Measurements from ENCODE around the gene RPL22. TPM values are rescaled to one million over a fixed set of nuclear protein-coding genes. Genes with fewer than 3 reads are reported as not detected.

RPL22 gene
- total and polyA plus RNA-seq, 2 of the 4 experiments (the other 2 are of a cell fraction): 26.2 to 131 TPM

- no peaks in the 10 kb centered on the region for H3K36me3 ChIP-seq (ENCODE audit: control insufficient read depth, insufficient read depth, low read length)
- no peak overlapping the region for H2BK5ac ChIP-seq (ENCODE audit: low read depth, low read length, poor library complexity, severe bottlenecking)
- ATAC-seq (ENCODE audit: low read depth) (no peak), DNase-seq (no peak)
- in situ Hi-C loops (cut with MboI; ENCODE audit: low sequenced_read_pairs): no loop called here
- CTCF ChIA-PET: no interaction called here
- no peak overlapping the region for H3K9ac ChIP-seq (ENCODE audit: low read depth, low read length)
- H4K20me1 ChIP-seq (ENCODE audit: insufficient read depth, low read length): peaks cover 3% of the 10 kb centered on the region; the same call in 1 of the 2 replicates
- H3K23ac ChIP-seq (ENCODE audit: low read depth, low read length): no peak overlapping the region
- no peak overlapping the region for H2BK20ac ChIP-seq (ENCODE audit: low read depth, low read length)
- H3K14ac ChIP-seq (replicated peaks; ENCODE audit: low read depth, low read length): no peak overlapping the region
- H4K8ac ChIP-seq (ENCODE audit: low read depth in 2 of 2, low read length in 2 of 2): no peak overlapping the region
- TF ChIP-seq BHLHE40 (IDR thresholded peaks at IDR 0.05; ENCODE audit: low read depth, low read length): no peak
- TF ChIP-seq RFX5 (IDR thresholded peaks at IDR 0.05; ENCODE audit: low read depth, low read length): no peak
- TF ChIP-seq RCOR1 (IDR thresholded peaks at IDR 0.05; ENCODE audit: insufficient replicate concordance, low read length): no peak
- no peak for TF ChIP-seq POLR2A (IDR thresholded peaks at IDR 0.05; ENCODE audit: low read depth, low read length)
- TF ChIP-seq MAFK (IDR thresholded peaks at IDR 0.05; ENCODE audit: low read depth, low read length): no peak
- no peak for TF ChIP-seq CEBPB (IDR thresholded peaks at IDR 0.05; ENCODE audit: low read depth, low read length)
- H3K4me2 ChIP-seq (ENCODE audit: low read depth, low read length): no peak overlapping the region
- intact Hi-C loops (cut with micrococcal nuclease): no loop called here
- H2BK15ac ChIP-seq (ENCODE audit: low read depth, low read length): no peak overlapping the region
- H2BK120ac ChIP-seq (ENCODE audit: low read depth, low read length): no peak overlapping the region
- POLR2A ChIA-PET (ENCODE audit: unreplicated experiment): no interaction called here
- no peak overlapping the region for H4K91ac ChIP-seq (ENCODE audit: insufficient read depth, low read depth, low read length)
- no peaks in the 10 kb centered on the region for H3K9me3 ChIP-seq (ENCODE audit: control insufficient read depth, insufficient read depth, low read length)
- no peak overlapping the region for H3K4me3 ChIP-seq (ENCODE audit: insufficient read depth, low read depth, low read length)
- no peaks in the 10 kb centered on the region for H3K4me1 ChIP-seq (ENCODE audit: control insufficient read depth, insufficient read depth, low read length)
- H3K56ac ChIP-seq (ENCODE audit: extremely low read depth, insufficient read depth, low read length): no peak overlapping the region
- BruUV-seq (replicated peaks): no TSS peak
- peak overlapping the region; percentile 65 for H2AK9ac ChIP-seq (replicated peaks; ENCODE audit: low read depth, low read length, poor library complexity)
- dilution Hi-C loops (cut with HindIII; ENCODE audit: low sequenced_read_pairs, unreplicated experiment): no loop called here
- H3K27me3 ChIP-seq (ENCODE audit: control insufficient read depth, insufficient read depth, low read length): peaks cover 37% of the 10 kb centered on the region; the same call in 1 of the 2 replicates
- H4K5ac ChIP-seq (ENCODE audit: low read depth, low read length): no peak overlapping the region
- H3K9me1 ChIP-seq (ENCODE audit: insufficient read depth, low read length): no peaks in the 10 kb centered on the region
- no peak overlapping the region for H2AFZ ChIP-seq (replicated peaks; ENCODE audit: low read length, poor library complexity)
- H3K4ac ChIP-seq (ENCODE audit: low read depth, low read length): no peak overlapping the region
- no peak overlapping the region for H2AK5ac ChIP-seq (ENCODE audit: low read depth, low read length)
- H3K27ac ChIP-seq (ENCODE audit: insufficient read depth, low read length): no peak overlapping the region
- H3K18ac ChIP-seq (ENCODE audit: low read depth, low read length): no peak overlapping the region
- 54% methylated on average over 8 of the region's 13 CpGs; no CpG with 5 or more reads in 1 of the 2 experiments for WGBS, 2 experiments (ENCODE audit: extremely low coverage in 2 of 2, insufficient read length in 1 of 2)
- no peaks in the 10 kb centered on the region for H3K79me1 ChIP-seq (ENCODE audit: low read depth in 1 of 2, low read length in 2 of 2)
These were observed 36.6 kb downstream of the RPL22 start for GRCh38 chr1:6162773-6163172.

All from IMR-90 (cell line).